ENCODE measurements around the gene KLHL29.

DNA sequence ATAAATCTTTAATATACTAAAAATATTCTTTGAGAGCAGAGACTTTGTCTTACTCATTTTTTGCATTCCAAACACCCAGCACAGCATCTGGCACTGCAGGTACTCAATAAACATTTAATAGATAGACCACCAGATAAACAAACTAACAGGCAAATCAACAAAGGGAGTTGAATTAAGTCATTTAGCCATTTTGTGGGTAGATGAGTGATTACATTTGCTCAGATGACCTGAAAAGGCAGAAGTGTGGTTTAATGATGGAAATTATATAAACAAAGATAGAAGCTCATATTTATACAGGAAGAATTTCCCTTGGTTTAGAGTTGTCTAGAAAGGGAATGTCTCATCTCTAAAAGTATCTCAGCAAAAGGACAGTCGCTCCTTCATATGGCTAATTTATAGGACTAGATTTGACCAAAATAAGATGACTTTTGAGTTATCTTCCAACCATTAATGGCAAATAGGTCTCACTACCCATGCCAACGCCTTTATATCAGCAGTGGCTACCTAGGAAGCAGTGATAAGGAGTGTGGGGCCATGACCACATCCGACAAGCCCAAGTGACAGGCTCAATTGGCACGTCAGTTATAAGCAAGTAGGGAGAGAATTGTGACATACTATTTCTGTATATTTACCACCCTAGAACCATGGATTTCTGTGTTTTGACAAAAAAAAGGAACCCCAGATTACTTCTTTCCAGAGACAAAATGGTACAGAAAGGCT, 368.5 kb downstream of the KLHL29 start:
- TF ChIP-seq, protein P1, sequence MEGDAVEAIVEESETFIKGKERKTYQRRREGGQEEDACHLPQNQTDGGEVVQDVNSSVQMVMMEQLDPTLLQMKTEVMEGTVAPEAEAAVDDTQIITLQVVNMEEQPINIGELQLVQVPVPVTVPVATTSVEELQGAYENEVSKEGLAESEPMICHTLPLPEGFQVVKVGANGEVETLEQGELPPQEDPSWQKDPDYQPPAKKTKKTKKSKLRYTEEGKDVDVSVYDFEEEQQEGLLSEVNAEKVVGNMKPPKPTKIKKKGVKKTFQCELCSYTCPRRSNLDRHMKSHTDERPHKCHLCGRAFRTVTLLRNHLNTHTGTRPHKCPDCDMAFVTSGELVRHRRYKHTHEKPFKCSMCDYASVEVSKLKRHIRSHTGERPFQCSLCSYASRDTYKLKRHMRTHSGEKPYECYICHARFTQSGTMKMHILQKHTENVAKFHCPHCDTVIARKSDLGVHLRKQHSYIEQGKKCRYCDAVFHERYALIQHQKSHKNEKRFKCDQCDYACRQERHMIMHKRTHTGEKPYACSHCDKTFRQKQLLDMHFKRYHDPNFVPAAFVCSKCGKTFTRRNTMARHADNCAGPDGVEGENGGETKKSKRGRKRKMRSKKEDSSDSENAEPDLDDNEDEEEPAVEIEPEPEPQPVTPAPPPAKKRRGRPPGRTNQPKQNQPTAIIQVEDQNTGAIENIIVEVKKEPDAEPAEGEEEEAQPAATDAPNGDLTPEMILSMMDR (IDR thresholded peaks at IDR 0.05), result no peak
- no peak for TF ChIP-seq POLR2A (IDR thresholded peaks at IDR 0.05)
